GM19395 (cell line): ENCODE measurements around the gene NDC80.
"Not testable (repeated sequence)": the region's sequence is repeated elsewhere in the genome, so short reads cannot be mapped to it uniquely, and the experiment has no call there.

Experiments used
- ATAC-seq: cut with Tn5 transposase; IDR thresholded peaks from one replicate; pipeline ENCODE4 v1.9.1; 2021; ENCODE audit warnings: mild to moderate bottlenecking, moderate library complexity; ENCODE audit not compliant: unreplicated experiment

NDC80 gene

GRCh38 chr18:2662288-2662687, 90.9 kb downstream of the NDC80 start:
- ATAC-seq, result not testable (repeated sequence)

GRCh38 chr18:2662990-2663389, 91.6 kb downstream of the NDC80 start:
- ATAC-seq, result no peak
